Inflammatory macrophage treated with lipopolysaccharide for 4 hours (primary cell): ENCODE data around the gene TCEA2.
A peak's percentile ranks its signal among the peaks of the same experiment; 100 is the strongest.

ENCODE experiments used
- DNase-seq: peaks from one replicate; pipeline ENCODE4 v3.0.0-alpha.2; 2020

Gene TCEA2

DNA sequence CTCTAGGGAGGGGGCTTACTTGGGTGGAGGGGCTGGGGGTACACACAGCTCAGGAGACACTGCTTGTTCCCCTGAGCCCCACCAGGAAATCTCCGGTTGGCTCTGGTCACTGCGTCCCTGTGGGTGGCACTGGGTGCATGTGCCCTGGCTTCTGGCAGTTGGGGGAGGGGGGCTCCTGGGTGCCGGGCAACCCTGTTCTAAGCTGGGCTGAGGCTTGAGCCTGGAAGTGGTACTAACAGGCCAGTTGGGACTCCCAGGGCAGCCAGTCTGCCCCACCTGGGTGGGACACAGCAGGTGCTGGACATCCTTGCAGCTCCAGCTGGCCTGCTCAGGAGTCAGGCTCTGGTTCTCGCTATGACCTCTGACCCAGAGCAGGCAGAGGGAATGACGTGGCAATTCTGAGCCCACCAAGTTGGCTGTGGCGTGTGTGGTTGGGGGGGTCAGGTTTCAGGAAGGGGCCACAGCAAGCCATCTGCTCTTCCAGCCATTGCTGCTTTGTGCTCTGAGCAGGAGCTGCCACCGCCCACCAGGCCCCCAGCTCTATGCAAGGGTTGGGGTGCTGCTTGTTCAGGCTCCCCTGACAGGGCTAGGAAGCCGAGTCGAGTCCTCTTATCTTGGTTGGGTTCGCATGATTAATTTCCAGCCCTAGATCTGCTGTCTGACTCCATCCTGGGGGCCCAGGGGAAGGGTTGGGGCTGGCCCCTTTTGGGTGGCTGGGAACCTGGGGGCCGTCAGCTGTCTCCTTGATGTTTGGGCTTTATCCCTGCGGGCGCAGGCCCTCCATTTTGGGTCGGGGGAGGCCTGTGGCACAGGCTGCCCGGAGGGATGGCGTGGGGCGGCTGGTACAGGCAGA, 26.4 kb upstream of the TCEA2 start:
- no peak for DNase-seq

DNA sequence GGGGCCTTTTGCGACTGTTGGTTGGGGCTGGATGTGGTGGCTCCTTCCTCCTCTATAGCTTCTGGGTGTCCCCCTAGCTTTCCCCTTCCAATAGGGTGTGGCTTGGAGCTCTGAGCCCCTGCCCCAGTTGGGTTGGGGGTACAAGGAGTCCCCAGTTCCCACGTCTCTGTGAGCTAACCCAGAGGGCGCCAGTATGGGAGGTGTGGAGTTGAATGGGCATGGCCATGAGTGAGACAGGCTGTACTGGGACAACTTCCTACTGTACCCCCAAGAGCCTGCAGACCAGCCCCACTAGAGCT, 25.9 kb upstream of the TCEA2 start:
- DNase-seq, result no peak

DNA sequence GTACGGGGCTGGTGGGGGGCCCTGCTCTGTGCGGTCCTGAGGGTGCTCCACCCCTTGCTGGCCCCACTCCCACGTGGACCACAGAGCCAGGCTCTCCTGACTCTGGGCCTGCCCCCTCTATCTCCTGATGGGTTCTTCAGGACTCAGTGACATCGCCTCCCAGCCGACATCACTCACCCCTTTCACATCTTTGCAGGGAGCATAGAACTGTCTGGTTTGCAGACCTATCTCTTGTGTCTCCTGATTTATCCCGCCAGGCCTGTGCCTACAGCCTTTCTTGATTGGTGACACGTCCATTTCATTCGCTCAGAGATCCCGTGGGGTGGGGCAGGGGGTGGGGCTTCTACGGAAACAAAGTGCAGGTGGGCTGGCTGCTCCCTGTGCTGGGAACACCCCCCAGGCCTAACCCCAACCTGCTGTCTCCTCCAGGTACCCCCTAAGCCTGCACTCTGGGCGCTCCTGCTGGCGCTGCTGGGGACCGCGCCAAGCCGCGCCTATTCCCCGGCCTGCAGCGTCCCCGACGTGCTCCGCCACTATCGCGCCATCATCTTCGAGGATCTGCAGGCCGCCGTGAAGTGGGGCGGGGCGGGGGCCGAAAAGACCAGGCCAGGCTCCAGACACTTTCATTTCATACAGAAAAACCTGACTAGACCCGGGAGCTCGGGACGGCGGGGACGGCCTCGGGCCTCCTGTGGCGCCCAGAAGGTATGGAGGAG, 25.3 kb upstream of the TCEA2 start:
- DNase-seq, result no peak

DNA sequence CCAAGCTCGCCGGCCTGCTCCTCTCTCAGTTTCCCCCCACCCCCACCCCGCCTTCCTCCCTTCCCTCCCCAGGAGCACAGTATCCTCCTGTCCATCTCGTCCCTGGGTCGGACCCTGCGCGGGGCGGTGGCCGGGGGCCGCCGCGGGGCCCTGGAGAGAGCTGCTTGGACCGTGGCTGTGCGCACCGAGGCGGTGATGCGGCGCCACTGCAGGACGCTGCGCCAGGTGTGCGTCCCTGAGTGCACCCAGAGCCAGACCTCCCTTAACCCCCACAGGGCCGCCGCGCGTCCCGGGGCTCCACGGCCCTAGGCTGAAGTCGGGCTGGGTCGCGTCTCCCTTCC, 24.8 kb upstream of the TCEA2 start:
- no peak for DNase-seq

DNA sequence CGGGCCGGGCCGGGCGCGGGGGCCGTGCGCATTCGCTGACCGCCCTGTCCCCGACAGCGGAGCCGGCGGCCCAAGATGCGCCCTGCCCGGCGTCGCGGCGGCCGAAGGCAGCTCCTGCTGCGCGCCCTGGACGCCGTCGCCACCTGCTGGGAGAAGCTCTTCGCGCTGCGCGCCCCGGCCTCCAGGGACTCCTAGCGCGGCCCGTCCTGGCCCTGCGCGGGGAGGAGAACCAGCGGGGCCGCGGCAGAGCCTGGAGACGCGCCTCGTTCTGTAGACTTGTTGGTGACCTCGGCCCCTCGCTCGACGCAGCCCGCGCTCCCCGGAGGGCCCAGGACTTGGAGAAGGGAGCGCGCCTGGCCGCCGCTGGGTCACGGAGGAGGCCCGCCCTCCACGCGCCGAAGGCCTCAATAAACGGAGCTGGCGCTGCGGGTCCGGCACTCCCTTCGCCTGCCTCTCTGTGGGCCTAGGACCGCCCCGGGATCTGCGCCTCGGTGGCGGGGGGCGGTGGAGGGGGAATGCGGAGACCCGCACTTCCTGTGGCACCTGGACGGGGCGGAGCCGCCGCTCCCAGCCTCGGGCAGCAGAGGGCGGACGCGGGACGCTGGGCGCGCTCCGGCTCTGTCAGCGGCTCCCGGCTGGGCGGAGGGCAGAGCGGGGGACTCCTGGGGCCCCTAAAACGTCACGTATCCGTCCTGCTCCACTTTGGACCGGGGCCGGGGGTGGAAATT, 24.3 kb upstream of the TCEA2 start:
- peak; percentile 65 for DNase-seq

DNA sequence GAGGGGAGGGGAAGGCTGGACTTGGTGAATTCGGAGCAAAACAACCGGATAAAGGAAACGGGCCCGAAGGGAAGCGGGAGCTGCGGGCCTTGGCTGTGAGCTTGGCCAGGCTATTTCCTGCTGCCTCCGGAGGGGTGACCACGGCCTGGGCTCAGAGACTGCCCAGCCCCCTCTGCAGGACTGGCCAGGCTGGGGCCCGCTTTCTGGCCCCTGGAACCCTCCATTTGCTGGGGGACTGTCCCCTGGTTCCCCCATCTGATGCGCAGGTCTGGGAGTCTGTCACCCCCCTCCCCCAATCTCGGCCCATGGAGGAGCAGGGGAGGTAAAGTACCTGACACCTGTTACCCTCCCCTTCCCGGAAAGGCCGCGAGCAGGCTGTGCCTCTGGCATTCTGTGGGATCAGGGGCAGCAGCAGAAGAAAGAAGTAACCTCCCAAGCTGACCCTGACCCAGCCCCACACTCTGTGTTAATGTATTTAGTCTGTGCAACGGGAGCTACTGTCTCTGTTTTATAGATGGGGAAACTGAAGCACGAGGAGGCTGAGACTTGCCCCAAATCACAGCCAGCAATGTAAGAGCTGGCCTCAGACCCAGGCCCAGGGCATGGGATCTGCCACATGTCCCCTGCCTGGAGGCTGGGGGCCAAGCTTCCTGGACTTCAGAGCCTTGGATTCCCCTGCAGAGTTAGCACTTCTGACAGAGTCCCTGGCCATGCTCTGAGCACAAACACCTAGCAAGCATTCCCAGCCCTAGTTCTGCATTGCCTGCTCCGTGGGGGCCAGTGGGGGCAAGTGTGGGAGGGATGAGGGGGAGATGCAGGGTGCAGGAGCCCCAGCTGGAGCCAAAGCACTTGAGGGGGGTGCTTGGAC, 23.5 kb upstream of the TCEA2 start:
- DNase-seq, result no peak

DNA sequence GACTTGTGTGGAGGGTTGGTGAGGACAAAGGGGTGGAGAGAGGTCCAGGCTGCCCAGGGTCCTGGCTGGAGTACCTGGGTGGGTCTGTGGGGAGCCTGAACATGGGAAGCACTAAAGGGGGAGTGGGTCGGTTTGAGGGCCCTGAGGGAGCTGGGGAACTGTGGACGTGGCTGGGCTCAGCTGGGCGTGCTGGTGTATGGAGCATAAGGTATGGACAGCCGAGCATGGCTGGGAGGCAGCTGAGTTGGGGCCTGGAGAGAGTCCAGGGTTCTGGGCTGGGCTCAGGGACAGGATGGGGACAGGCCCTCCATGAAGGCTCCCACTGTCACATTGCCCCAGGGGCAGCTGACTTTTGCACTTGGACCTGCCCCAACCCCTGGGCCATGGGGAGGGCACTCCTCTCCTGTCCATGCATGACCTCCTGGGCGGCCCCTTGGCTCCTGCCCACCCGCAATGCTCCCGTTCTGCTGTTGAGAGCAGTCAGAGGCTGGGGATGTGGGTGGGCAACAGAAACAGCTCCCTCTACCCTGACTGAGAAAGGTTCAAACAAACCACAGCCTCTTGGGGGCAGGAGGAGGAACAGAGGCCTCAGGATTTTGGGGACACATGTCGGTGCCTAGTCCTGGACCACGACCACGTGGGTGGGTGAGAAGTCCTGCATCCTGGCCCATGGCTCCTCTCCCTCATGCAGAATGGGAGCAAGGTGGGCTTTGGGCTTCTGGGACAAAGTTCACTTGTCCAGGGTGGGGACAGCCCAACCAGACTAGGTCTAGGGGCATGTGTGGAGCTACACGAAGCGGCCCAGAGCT, 22.6 kb upstream of the TCEA2 start:
- no peak for DNase-seq

DNA sequence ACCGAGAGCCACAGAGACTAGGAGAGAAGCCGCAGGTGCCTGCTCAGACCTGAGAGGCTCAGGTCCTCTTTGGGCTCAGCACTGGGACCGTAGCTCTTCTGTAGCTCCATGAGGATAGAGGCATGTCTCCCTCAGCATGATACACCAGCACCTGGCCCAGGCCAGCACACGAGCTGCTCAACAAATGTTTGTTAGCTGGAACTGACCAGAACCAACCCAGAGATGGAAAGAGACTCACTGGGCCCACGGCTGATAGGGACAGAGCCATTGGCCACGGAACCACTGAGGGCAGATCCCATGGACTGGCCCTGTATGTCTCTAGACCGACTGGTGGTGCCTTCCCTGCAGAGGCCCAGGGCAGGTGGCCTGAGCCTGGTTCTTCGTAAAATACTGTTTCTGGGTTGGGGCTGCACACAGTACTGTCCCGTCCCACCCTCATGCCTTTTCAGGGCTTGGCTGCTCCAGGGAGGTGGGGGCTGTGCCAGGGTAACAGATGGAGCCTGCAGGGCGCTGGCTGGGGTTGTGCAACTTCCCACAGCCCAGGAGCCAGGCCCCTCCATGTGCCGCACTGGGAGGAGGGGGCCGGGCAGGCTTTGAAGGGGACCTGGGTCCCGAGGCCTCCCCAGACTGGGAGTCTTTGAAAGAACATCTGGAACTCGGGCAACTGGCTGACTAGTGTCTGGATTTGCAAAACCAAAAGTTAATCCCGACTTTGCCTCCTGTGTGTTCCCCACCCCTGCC, 21.8 kb upstream of the TCEA2 start:
- DNase-seq, result no peak

DNA sequence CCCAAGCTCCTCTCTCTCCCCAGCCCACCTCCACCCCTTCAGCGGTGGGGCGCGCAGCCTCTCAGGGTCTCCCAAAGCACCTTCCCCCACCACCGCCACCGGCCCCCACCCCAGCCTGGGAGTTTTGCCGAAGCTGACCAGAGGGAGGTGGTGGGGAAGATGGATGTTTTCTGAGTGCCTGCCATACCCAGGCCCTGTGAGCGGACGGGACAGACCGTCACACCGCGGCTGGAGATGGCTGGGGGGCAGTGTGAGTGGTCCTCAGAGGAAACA, 21.3 kb upstream of the TCEA2 start:
- no peak for DNase-seq

DNA sequence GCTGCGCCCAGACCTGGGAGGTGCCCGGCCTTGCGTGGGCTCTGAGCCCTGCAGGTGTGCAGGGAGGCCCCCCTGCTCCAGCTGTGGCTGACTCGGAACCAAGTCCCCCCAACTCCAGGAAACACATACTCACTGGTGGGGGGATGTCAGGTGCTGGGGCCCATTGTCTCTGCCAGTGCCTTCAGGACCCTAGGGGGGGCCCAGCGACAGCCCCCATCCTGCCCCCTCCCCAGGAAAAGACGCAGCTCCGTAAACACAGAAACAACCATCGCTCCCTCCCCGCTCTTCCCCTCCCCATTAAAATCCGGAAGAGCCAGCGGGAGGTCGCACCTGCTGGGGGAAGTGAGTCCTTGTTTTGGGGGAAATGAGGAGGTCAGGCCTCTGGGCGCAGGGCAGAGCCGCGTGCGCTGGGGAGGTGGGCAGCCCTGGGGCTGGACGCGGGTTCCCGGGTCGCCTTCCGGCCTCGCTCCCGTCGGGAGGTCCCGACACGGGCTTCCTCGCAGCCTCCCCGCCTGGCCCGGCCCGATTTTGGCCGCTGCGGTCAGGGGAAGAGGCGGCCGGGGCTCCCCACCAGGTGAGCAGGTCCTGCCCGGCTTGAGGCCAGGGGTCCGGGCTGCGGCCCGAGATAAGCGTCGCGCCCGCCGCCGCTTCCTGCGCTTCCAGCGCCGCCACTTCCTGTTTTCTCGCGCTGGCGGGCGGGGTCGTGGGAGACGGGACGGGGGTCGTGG, 20.8 kb upstream of the TCEA2 start:
- DNase-seq, result peak; percentile 13

DNA sequence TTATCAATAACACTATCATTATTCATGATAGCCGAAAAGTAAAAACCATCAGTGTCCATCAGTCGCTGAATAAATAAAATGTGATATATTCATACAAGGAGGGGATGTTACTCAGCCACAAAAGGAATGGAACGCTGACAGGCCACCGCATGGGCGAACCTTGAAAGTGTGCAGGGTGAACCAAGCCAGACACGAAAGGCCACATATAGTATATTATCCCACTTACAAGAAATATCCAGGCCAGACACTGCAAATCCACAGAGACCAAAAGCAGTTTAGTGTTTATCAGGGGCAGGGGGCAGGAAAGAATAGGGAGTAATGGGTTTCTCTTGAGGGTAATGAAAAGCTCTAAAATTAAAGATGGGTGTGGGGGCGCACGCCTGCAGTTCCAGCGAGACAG, 19.2 kb upstream of the TCEA2 start:
- DNase-seq, result no peak

DNA sequence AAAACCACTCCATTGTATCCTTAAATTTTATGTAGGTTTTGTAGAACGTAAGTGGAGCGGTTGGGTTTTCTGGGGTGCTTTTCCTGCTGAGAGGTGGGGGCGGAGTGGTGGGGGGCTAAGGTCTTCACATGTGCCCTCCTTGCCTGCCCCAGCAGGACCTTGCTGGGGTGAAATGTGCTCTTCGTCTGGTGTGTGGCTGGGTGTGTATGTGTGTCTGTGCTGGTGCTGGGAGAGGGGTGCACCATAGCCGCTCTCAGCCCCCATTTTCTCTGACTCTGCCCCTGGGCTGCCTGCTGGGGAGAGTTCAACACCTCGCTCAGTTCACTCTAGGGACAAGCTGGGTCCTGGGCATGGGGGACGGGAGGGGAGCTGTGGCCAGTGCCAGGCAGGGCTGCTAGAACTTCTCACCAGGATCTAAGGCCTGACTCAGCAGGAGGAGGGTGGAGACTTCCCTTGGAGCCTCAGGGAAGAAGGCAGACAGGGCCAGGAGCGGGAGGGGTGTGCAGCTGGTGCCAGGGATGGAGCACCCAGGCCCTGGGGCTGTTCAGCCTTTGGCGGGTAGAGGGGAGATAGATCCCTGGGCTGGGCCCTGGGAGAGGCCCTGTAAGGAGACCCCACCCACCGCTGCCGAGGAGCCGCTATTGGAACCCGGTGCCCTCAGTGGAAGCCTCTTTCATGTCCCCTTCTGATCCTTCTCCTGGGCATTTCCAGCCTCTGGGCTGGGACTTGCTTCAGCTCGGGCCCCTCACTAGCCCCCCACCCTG, 18.3 kb upstream of the TCEA2 start:
- DNase-seq, result no peak

DNA sequence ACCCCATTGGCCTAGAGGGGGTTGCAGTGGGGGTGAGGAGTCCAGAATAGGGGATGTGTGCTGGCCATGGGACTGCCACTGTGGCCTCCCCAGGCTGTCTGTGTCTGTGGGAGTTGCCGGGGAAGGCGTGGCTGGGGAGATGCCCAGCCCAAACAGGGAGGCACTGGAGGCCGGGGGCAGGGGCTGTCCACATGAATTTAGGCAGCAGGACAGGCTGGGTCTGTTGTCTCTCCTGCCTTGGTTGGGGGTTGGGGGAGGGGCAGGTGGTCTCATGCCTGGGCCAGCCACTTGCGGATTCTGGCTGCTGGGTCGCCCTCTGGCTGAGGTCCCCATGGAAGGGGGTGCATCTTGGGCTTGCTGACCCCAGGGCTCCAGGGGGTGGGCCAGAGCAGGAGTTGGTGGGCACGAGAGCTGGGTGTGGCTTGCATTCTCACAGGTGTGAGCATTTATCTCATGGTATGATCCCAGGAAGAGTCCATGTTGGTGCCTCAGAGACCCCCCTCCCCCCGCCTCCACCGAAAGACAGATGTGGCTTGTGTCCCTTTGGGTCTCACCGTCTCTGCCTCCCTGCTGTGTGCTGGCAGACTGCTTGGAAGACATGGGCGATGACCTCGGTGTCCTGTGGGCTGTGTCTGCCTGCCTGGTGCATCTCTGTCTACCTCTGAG, 17.5 kb upstream of the TCEA2 start:
- no peak for DNase-seq

DNA sequence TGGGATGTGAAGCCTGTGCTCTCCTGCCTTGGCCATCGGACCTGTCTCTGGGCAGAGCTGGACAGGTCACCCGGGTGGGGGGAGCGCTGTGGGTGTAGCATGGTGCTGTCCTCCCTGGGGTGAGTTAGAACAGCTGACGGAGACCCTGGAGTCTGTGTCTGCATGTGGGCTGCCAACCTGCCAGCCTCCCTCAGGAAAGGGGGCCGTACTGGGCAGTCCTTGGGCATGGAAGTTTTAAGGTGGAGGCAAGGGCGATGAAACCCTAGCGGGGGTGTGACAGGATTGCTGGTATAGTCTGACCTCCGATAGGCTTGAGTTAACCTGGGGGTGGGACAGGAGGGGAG, 16.0 kb upstream of the TCEA2 start:
- no peak for DNase-seq

DNA sequence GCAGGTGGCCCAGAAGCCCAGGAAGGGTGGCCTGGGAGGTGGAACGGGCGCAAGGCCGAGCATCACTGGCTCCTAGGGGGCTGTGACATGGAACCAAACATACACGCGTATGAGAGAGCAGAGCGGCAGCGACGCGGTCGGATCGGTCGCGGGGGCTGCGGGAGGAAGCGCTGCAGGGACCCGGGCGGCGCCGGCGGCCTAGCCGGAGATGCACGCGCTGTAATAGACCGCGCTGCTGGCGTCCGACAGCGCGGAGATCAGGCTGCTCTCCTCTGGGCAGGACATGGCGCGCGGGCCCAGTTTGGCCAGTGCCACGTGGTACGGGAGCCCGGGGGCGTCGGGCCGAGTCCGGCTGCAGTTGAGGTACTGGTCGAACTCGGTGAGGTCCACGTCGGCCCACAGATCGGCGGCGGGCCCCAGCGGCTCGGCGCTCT, 15.0 kb upstream of the TCEA2 start:
- DNase-seq, result no peak

DNA sequence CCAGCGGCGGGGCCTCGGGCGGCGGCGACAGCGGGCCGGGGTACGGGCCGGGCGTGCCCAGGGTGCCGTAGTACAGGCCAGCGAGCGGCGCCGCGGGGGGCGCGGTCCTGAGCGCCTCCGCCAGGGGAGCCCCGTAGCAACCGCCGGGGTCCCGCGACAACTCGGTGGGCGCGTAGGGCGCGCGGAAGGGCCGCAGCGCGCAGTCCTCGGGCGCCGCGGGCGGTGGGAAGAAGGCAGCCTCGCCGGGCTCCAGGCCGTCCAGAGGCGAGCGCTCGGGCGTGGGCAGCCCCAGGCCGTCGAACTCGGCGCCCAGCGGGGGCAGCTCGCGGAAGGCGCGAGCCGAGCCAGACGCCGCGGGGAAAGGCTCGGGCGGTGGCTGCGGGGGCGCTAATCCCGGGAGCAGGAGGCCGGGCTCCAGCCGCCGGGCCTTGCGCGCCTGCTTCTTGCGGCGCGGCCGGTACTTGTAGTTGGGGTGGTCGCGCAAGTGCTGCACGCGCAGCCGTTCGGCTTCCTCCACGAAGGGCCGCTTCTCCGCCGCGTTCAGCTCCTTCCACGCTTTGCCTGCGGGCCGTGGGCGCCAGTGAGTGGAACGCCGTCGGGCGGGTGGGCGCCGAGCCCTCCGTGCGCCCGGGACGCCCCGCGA, 14.5 kb upstream of the TCEA2 start:
- DNase-seq, result no peak

DNA sequence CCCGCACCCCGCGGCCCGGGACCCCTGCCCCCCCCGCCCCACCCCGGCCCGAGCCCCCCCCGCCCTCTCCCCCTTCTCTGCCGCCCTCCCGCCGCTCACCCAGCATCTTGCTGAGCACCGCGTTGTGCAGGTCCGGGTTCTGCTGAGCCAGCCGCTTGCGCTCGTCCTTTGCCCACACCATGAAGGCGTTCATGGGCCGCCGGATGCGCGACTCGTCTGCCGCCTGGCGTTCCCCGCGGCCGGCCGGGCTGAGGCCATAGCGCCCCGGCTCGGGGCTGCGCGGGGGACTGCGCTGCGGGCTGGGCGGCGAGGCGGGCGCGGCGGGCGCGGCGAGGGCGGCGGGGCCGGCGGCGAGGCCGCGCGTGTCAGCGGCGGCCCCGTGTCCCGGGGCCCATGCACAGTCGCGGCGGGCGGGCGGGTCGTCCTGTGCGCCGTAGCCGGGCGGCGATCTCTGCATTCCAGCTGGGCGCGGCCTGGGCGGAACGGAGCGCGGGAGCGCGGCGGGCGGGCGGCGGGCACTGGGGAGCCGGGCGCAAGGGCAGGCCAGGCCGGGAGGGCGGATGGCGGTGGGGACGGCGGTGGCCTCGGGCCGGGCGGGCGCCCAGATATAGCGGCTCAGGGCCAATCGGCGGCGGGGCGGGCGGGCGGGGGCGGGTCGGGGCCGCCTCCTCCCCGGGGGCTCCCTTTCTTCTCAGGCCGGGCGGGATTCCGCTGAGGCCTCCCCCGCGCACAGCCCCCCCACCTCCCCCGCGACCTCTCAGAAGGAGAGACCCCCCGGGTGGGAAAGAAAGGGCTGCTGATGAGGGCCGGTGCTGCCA, 13.7 kb upstream of the TCEA2 start, which contains the start of gene SOX18:
Gene SOX18, minus strand, starts transcription at position 580 of the 818 bp plus-strand sequence. Its CDS starts 123 bp downstream, at position 457.
- DNase-seq, result peak; percentile 15

DNA sequence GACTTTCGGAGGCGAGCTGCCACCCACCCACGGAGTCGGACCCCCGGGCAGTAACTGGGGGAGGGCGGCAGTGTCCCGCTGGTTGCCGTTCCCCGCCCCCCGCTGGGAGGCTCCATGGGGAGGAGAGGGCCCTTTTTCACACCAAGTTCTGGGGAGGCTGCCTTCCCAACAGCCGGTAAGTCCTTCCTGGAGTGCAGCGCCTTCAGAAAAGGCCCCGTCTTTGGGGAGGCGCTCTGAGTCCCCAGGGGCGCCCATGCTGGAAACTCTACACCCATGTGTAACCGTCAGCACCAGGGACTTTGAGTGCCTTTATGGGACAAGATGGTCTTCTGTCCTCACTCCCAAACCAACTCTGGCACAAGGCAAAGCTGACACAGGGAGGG, 13.1 kb upstream of the TCEA2 start:
- no peak for DNase-seq
